GM13976 (cell line): Measurements from ENCODE around the gene SLC35D3.
"Not testable (repeated sequence)": the region's sequence is repeated elsewhere in the genome, so short reads cannot be mapped to it uniquely, and the experiment has no call there.

Source experiments
- DNase-seq: peaks from one replicate; pipeline ENCODE4 v3.0.0; 2012; ENCODE audit warnings: low spot score
- in situ Hi-C: fragments of 300-500 bp; cut with MboI; formaldehyde crosslinking; loops from one replicate; pipeline ENCODE4 v1.12.0; 2022; ENCODE audit warnings: low sequenced_read_pairs, mixed read lengths, inconsistent platforms; ENCODE audit not compliant: unreplicated experiment
- TF ChIP-seq, protein P1 (sequence below): IDR thresholded peaks from 2 replicates; pipeline ENCODE4 v1.5.1; 2012; ENCODE audit warnings: borderline replicate concordance, mild to moderate bottlenecking; ENCODE audit not compliant: insufficient read depth; ENCODE audit errors: extremely low read depth, missing control alignments, control extremely low read depth

Gene SLC35D3

GRCh38 chr6:136969930-136970329, 47.8 kb downstream of the SLC35D3 start:
- TF ChIP-seq, protein P1, sequence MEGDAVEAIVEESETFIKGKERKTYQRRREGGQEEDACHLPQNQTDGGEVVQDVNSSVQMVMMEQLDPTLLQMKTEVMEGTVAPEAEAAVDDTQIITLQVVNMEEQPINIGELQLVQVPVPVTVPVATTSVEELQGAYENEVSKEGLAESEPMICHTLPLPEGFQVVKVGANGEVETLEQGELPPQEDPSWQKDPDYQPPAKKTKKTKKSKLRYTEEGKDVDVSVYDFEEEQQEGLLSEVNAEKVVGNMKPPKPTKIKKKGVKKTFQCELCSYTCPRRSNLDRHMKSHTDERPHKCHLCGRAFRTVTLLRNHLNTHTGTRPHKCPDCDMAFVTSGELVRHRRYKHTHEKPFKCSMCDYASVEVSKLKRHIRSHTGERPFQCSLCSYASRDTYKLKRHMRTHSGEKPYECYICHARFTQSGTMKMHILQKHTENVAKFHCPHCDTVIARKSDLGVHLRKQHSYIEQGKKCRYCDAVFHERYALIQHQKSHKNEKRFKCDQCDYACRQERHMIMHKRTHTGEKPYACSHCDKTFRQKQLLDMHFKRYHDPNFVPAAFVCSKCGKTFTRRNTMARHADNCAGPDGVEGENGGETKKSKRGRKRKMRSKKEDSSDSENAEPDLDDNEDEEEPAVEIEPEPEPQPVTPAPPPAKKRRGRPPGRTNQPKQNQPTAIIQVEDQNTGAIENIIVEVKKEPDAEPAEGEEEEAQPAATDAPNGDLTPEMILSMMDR, result no peak
- in situ Hi-C loops, result no loop called here
- DNase-seq, result no peak

GRCh38 chr6:136971609-136972008, 49.5 kb downstream of the SLC35D3 start:
- no peak for DNase-seq
- TF ChIP-seq, protein P1, result no peak
- in situ Hi-C loops, result no loop called here

- DNase-seq, in situ Hi-C loops: not testable (repeated sequence)
These were observed 51.7 kb downstream of the SLC35D3 start for GRCh38 chr6:136973781-136974180.
